Fibroblast of mammary gland (primary cell): ENCODE data around the gene LRRTM4.

ENCODE experiments used
- DNase-seq: peaks from one replicate; pipeline ENCODE4 v3.0.0-alpha.2; 2010; ENCODE audit warnings: low read depth
- H3K4me3 ChIP-seq: 2 replicates; pipeline ENCODE4 v1.5.1; 2011; ENCODE audit warnings: low read depth, mild to moderate bottlenecking, low read length, moderate library complexity; ENCODE audit not compliant: control insufficient read depth
- TF ChIP-seq, protein P1 (sequence below): conservative IDR thresholded peaks from 2 replicates; pipeline ENCODE4 v1.5.1; 2011; ENCODE audit warnings: low read depth, low read length, inconsistent platforms; ENCODE audit not compliant: control insufficient read depth, insufficient read depth

Gene LRRTM4

DNA sequence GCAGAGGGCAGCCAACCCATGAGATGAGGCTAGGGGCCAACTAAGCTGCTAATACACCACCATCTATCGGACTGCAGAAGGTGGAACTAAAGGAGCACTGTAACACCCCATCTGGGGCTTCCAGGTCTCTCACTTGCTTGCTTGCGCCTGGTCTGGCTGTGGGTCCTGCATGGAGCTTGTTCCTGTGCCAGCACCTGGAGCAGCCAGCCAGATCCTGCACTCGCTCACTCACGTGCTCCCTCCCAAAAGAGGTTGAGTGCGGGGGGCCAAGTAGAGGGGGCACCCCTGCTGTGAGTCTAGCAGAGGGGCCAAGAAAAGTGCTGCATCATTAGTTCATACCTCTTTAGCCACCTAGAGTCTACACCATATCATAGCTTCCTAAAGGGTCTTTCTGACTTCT is 250.9 kb downstream of the LRRTM4 start:
- DNase-seq: no peak
- no peak overlapping the region for H3K4me3 ChIP-seq
- TF ChIP-seq, protein P1, sequence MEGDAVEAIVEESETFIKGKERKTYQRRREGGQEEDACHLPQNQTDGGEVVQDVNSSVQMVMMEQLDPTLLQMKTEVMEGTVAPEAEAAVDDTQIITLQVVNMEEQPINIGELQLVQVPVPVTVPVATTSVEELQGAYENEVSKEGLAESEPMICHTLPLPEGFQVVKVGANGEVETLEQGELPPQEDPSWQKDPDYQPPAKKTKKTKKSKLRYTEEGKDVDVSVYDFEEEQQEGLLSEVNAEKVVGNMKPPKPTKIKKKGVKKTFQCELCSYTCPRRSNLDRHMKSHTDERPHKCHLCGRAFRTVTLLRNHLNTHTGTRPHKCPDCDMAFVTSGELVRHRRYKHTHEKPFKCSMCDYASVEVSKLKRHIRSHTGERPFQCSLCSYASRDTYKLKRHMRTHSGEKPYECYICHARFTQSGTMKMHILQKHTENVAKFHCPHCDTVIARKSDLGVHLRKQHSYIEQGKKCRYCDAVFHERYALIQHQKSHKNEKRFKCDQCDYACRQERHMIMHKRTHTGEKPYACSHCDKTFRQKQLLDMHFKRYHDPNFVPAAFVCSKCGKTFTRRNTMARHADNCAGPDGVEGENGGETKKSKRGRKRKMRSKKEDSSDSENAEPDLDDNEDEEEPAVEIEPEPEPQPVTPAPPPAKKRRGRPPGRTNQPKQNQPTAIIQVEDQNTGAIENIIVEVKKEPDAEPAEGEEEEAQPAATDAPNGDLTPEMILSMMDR: no peak

DNA sequence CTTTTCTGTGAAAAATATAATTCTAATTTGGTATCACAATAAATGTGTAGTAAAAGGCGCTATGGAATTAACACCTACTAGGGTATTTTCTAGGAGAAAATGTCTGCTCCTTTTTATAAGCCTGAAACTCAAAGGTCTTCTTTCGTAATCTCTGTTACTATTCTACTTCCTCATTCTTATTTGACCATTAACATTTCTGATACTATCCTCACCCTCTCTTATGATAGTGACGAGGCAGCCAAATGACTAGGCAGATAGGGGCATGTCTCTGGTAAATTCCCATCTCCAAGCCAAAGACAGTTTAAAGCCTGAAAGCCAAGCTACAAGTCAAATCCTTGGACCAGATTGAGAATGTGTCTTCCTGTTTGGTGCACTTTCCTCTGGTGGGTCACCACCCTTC is 251.7 kb downstream of the LRRTM4 start:
- TF ChIP-seq, protein P1: no peak
- H3K4me3 ChIP-seq: no peak overlapping the region
- DNase-seq: no peak

DNA sequence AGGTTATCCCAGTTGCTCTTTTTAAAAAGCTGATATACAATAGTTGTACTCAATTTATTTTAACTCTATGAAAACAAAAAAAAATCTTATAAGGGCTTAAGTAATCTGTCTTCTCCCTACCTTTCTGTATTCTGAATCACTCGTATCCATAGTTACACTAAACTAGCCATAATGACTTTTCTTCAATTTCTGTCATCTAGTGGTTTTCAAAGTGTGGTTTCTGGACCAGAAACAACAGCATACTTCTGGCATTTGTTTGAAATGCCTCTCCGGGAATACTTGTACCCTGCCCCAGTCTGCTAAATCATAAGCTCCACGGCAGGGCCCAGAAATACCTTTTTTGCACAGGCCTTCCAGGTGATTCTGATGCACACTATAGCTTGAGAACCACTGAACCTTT is 253.6 kb downstream of the LRRTM4 start:
- DNase-seq: no peak
- TF ChIP-seq, protein P1: no peak
- no peak overlapping the region for H3K4me3 ChIP-seq

- H3K4me3 ChIP-seq: no peak overlapping the region
- TF ChIP-seq, protein P1: no peak
- DNase-seq: no peak
These were observed 289.2 kb downstream of the LRRTM4 start for GRCh38 chr2:77232909-77233425.

- DNase-seq: no peak
- no peak overlapping the region for H3K4me3 ChIP-seq
- TF ChIP-seq, protein P1: no peak
These were observed 293.8 kb downstream of the LRRTM4 start for GRCh38 chr2:77228391-77228790.

DNA sequence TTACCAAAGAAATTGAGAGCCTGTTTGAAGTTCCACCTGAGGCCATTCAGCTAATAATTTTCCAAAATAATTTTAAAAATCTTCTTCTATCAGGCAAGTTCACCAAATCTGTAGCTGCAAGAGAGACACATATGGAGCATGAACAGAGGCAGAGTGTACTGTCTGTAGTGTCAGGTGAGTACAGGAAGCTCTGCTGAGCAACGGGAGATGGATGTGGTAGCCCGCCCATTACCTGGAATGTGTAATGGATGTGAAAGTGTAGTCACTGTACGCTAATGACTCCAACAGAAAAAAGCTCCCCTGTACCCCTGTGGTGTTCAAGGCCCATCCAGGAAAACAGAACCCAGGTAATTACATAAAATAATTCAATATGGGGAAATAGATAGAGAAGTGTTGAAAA is 311.5 kb downstream of the LRRTM4 start:
- H3K4me3 ChIP-seq: no peak overlapping the region
- TF ChIP-seq, protein P1: no peak
- no peak for DNase-seq

GRCh38 chr2:77207331-77207730 is 314.8 kb downstream of the LRRTM4 start:
- TF ChIP-seq, protein P1: no peak
- no peak overlapping the region for H3K4me3 ChIP-seq
- no peak for DNase-seq
